ENCODE measurements around the gene MT1X.

- no peak for TF ChIP-seq CTCF (optimal IDR thresholded peaks at IDR 0.05 in 1 of 3, IDR thresholded peaks at IDR 0.05 in 1 of 3, conservative IDR thresholded peaks at IDR 0.05 in 1 of 3; ENCODE audit: extremely low read depth in 1 of 3, insufficient read depth in 2 of 3, low read length in 3 of 3)
- no peak for TF ChIP-seq EZH2 (IDR thresholded peaks at IDR 0.05; ENCODE audit: low read length)
These were observed 13.0 kb downstream of the MT1X start for GRCh38 chr16:56695246-56695645.
